ENCODE data around the gene COL1A1.

The COL1A1 gene

GRCh38 chr17:50189550-50190292, 11.7 kb downstream of the COL1A1 start:
- Histone ChIP-seq H3F3A (ENCODE audit: insufficient read depth, low read length) (no peaks in the 10 kb centered on the region), H3K4me3 (ENCODE audit: low read depth, low read length, poor library complexity, severe bottlenecking) (no peak overlapping the region), H3K9me2 (ENCODE audit: low read depth, low read length) (no peaks in the 10 kb centered on the region), H3K27me3 (ENCODE audit: insufficient read depth, low read length) (peaks cover 14% of the 10 kb centered on the region), H4K20me1 (ENCODE audit: insufficient read depth, low read length) (no peaks in the 10 kb centered on the region), H3K9me3 (ENCODE audit: low read length) (no peaks in the 10 kb centered on the region), H3K27ac (ENCODE audit: low read depth, low read length, poor library complexity, severe bottlenecking) (no peak overlapping the region), H3K4me1 (ENCODE audit: insufficient read depth, low read length, severe bottlenecking) (no peaks in the 10 kb centered on the region), H3K4me2 (ENCODE audit: low read length) (no peak overlapping the region), H3K9ac (ENCODE audit: low read length) (no peak overlapping the region), H3K36me3 (ENCODE audit: insufficient read depth, low read length) (no peaks in the 10 kb centered on the region), H2AFZ (ENCODE audit: low read length) (no peak overlapping the region), H3K79me2 (ENCODE audit: insufficient read depth, low read length) (no peaks in the 10 kb centered on the region)
- TF ChIP-seq EZH2 (IDR thresholded peaks at IDR 0.05; ENCODE audit: borderline replicate concordance, low read length) = no peak
- TF ChIP-seq, protein P1, sequence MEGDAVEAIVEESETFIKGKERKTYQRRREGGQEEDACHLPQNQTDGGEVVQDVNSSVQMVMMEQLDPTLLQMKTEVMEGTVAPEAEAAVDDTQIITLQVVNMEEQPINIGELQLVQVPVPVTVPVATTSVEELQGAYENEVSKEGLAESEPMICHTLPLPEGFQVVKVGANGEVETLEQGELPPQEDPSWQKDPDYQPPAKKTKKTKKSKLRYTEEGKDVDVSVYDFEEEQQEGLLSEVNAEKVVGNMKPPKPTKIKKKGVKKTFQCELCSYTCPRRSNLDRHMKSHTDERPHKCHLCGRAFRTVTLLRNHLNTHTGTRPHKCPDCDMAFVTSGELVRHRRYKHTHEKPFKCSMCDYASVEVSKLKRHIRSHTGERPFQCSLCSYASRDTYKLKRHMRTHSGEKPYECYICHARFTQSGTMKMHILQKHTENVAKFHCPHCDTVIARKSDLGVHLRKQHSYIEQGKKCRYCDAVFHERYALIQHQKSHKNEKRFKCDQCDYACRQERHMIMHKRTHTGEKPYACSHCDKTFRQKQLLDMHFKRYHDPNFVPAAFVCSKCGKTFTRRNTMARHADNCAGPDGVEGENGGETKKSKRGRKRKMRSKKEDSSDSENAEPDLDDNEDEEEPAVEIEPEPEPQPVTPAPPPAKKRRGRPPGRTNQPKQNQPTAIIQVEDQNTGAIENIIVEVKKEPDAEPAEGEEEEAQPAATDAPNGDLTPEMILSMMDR (IDR thresholded peaks at IDR 0.05; ENCODE audit: low read length) = no peak

DNA sequence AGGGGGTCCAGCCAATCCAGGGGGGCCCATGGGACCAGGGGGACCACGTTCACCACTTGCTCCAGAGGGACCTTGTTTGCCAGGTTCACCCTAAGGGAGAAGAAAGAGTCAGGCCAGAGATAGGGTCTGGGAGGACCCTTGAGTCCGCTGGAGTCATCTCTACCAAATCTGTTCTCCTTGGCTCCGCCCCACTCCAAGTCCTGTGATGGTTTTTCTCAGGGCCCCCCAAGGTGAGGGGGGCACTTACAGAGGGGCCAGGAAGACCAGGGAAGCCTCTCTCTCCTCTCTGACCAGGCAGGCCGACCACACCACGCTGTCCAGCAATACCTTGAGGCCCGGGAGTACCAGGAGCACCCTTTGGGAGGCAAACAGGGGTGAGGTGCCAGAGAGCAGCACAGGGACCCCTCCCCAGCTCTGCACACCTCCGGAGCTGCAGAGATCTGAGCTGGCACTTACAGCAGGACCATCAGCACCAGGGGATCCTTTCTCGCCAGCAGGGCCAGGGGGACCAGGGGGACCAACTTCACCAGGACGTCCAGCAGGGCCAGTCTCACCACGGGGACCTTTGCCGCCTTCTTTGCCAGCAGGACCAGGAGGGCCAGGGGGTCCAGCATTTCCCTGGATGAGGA, 12.4 kb downstream of the COL1A1 start:
- no peak overlapping the region for H3K4me2 ChIP-seq (ENCODE audit: low read length)
- no peak overlapping the region for H3K4me3 ChIP-seq (ENCODE audit: low read depth, low read length, poor library complexity, severe bottlenecking)
- no peaks in the 10 kb centered on the region for H3K9me3 ChIP-seq (ENCODE audit: low read length)
- H2AFZ ChIP-seq (ENCODE audit: low read length) = no peak overlapping the region
- no peaks in the 10 kb centered on the region for H4K20me1 ChIP-seq (ENCODE audit: insufficient read depth, low read length)
- TF ChIP-seq EZH2 (IDR thresholded peaks at IDR 0.05; ENCODE audit: borderline replicate concordance, low read length) = no peak
- TF ChIP-seq, protein P1 (IDR thresholded peaks at IDR 0.05; ENCODE audit: low read length) = no peak
- no peaks in the 10 kb centered on the region for H3K9me2 ChIP-seq (ENCODE audit: low read depth, low read length)
- no peaks in the 10 kb centered on the region for H3K79me2 ChIP-seq (ENCODE audit: insufficient read depth, low read length)
- peaks cover 14% of the 10 kb centered on the region for H3K27me3 ChIP-seq (ENCODE audit: insufficient read depth, low read length)
- no peaks in the 10 kb centered on the region for H3K36me3 ChIP-seq (ENCODE audit: insufficient read depth, low read length)
- H3F3A ChIP-seq (ENCODE audit: insufficient read depth, low read length) = no peaks in the 10 kb centered on the region
- H3K4me1 ChIP-seq (ENCODE audit: insufficient read depth, low read length, severe bottlenecking) = peaks cover 2% of the 10 kb centered on the region
- no peak overlapping the region for H3K9ac ChIP-seq (ENCODE audit: low read length)
- no peak overlapping the region for H3K27ac ChIP-seq (ENCODE audit: low read depth, low read length, poor library complexity, severe bottlenecking)

- H3K79me2 ChIP-seq (ENCODE audit: insufficient read depth, low read length) = no peaks in the 10 kb centered on the region
- H3K4me2 ChIP-seq (ENCODE audit: low read length) = no peak overlapping the region
- no peaks in the 10 kb centered on the region for H3F3A ChIP-seq (ENCODE audit: insufficient read depth, low read length)
- H3K27ac ChIP-seq (ENCODE audit: low read depth, low read length, poor library complexity, severe bottlenecking) = no peak overlapping the region
- TF ChIP-seq EZH2 (IDR thresholded peaks at IDR 0.05; ENCODE audit: borderline replicate concordance, low read length) = no peak
- TF ChIP-seq, protein P1 (IDR thresholded peaks at IDR 0.05; ENCODE audit: low read length) = no peak
- no peaks in the 10 kb centered on the region for H4K20me1 ChIP-seq (ENCODE audit: insufficient read depth, low read length)
- peaks cover 7% of the 10 kb centered on the region for H3K4me1 ChIP-seq (ENCODE audit: insufficient read depth, low read length, severe bottlenecking)
- H3K9me2 ChIP-seq (ENCODE audit: low read depth, low read length) = no peaks in the 10 kb centered on the region
- H3K27me3 ChIP-seq (ENCODE audit: insufficient read depth, low read length) = peaks cover 14% of the 10 kb centered on the region
- H2AFZ ChIP-seq (ENCODE audit: low read length) = no peak overlapping the region
- no peak overlapping the region for H3K9ac ChIP-seq (ENCODE audit: low read length)
- no peaks in the 10 kb centered on the region for H3K36me3 ChIP-seq (ENCODE audit: insufficient read depth, low read length)
- no peaks in the 10 kb centered on the region for H3K9me3 ChIP-seq (ENCODE audit: low read length)
- no peak overlapping the region for H3K4me3 ChIP-seq (ENCODE audit: low read depth, low read length, poor library complexity, severe bottlenecking)
Measured at GRCh38 chr17:50188531-50188920, 12.9 kb downstream of the COL1A1 start.

All from OCI-LY1 (cell line).